Astrocyte of the spinal cord (primary cell): ENCODE measurements around the gene CRELD2.

Experiments
- DNase-seq: peaks from one replicate; pipeline ENCODE4 v3.0.0; 2011; ENCODE audit warnings: low read depth, low spot score
- H3K4me3 ChIP-seq: 2 replicates; pipeline ENCODE4 v1.5.1; 2011; ENCODE audit warnings: low read depth, mild to moderate bottlenecking, low read length, moderate library complexity
- in situ Hi-C: cut with HindIII; loops from 2 replicates; pipeline ENCODE4 v1.10.0; 2017; ENCODE audit warnings: low sequenced_read_pairs
- TF ChIP-seq, protein P1 (sequence below): IDR thresholded peaks from 2 replicates; pipeline ENCODE4 v1.5.1; 2012; ENCODE audit warnings: low read depth, mild to moderate bottlenecking, low read length, inconsistent platforms

The CRELD2 gene

DNA sequence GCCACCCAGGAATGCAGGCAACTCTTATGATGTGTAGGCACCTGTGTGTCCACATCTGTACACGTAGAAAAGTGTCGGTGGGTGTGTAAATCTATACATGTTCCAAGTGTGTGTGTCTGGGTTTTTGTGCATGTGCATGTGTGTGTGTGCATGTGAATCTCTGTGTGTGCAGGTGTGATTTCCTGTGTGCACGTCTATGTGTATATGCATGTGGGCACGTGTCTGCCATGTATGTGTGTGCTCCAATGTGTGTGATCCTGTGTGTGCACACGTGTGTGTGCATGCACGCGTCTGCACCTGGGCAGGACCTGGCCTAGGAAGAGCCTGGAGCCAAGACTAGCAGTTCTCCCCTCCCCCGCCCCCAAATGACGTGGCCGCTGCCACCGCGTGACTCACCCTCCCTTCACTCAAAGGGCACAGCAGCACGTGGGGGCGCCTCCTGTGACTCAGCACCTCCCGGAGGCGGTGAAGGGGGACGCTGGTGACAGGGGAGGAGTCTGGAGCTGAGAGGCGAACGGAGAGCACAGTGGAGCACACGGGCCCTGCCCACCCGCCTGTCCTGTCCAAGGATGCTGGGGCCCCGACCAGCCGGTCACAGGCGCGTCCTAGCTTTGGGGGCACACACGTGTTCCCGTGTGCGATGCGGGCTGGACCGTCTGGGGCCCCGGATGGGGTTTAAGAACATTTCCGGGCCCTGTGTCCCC lies 52.2 kb downstream of the CRELD2 start:
- in situ Hi-C loops = no loop called here
- TF ChIP-seq, protein P1, sequence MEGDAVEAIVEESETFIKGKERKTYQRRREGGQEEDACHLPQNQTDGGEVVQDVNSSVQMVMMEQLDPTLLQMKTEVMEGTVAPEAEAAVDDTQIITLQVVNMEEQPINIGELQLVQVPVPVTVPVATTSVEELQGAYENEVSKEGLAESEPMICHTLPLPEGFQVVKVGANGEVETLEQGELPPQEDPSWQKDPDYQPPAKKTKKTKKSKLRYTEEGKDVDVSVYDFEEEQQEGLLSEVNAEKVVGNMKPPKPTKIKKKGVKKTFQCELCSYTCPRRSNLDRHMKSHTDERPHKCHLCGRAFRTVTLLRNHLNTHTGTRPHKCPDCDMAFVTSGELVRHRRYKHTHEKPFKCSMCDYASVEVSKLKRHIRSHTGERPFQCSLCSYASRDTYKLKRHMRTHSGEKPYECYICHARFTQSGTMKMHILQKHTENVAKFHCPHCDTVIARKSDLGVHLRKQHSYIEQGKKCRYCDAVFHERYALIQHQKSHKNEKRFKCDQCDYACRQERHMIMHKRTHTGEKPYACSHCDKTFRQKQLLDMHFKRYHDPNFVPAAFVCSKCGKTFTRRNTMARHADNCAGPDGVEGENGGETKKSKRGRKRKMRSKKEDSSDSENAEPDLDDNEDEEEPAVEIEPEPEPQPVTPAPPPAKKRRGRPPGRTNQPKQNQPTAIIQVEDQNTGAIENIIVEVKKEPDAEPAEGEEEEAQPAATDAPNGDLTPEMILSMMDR = no peak
- peak overlapping the region; percentile 37 for H3K4me3 ChIP-seq
- peak; percentile 94 for DNase-seq

DNA sequence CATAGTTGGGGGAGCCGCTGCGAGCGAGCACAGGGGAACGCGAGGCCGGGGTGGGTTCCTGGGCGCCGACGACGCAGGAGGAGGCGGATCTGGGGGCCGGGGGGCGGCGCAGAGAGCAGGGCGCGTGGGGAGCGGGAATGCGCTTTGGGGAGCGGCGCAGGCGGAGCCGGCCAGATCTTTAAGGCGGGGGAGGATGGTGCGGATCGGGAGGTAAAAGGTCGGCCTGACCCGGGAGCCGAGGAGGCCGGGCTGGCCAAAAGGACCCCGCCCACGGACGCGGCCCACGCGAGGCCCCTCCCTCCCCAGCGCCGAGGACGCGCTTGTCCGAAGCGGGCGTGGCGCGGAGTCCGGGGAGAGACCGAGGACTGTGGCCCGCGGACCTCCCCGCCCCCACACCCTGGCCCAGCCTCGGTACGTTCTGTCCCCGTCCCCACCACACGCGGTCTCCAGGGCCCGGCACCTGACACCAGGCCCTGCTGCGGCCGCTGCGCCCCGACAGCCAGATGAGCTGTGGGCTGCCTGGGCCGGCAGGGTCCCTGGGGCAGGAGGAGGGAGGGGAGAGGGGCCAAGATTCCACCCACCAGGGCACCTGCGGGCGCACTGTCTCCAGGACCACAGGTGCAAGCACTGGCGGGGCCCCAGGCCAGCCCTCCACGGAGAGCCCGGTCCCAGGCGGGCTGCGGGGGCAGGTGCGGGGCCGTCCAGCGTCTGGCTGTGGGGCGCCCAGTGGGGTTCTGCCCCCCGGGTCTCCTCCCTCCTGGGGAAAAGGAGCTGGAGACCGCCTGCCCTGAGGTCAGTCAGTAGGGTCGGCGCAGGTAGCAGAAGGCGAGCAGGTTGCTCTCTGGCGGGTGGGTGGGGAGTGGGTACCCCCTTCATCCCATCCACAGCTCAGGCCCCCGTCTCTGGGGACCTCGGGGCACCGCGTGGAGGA lies 53.1 kb downstream of the CRELD2 start:
- in situ Hi-C loops = no loop called here
- TF ChIP-seq, protein P1 = no peak
- no peak for DNase-seq
- H3K4me3 ChIP-seq = peak overlapping the region; percentile 37

DNA sequence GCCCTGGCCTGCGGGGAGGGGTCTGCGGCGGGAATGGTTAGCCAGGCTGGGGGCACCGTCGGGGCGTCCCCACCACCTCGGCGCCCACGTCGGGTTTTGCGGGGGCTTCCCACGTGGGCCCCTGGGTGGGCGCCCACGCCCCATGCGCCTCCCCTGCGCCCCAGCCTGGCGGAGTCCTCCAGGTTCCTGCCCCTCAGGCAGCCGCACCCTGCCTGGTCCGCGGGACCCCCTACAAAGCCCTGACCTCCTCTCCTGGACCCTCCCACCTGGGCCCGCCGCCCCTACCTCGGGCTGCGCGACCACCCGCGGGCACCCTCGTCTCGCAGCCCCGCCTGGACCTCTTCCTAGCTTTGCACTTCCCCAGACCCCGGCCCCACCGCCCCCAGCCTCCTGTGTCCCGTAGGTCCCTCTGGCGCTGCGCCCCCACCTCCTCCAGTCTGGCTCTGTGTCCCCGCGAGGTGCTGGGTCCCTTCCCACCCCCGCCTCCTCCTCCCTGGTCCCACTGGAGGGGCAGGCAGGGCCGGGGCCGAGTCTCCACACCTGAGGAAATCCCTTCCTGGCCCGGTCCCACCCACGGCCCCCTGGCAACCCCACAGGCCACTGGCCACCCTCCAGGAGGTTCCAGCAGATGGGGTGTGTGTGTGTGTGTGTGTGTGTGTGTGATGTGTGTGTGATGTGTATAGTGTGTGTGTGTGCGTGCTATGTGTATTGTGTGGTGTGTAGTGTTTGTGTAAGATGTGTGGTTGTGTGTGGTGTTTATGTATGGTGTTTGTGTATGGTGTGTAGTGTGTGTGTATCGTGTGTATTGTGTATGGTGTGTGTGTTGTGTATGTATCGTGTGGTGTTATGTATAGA lies 54.0 kb downstream of the CRELD2 start:
- TF ChIP-seq, protein P1 = no peak
- in situ Hi-C loops = no loop called here
- no peak overlapping the region for H3K4me3 ChIP-seq
- DNase-seq = no peak

DNA sequence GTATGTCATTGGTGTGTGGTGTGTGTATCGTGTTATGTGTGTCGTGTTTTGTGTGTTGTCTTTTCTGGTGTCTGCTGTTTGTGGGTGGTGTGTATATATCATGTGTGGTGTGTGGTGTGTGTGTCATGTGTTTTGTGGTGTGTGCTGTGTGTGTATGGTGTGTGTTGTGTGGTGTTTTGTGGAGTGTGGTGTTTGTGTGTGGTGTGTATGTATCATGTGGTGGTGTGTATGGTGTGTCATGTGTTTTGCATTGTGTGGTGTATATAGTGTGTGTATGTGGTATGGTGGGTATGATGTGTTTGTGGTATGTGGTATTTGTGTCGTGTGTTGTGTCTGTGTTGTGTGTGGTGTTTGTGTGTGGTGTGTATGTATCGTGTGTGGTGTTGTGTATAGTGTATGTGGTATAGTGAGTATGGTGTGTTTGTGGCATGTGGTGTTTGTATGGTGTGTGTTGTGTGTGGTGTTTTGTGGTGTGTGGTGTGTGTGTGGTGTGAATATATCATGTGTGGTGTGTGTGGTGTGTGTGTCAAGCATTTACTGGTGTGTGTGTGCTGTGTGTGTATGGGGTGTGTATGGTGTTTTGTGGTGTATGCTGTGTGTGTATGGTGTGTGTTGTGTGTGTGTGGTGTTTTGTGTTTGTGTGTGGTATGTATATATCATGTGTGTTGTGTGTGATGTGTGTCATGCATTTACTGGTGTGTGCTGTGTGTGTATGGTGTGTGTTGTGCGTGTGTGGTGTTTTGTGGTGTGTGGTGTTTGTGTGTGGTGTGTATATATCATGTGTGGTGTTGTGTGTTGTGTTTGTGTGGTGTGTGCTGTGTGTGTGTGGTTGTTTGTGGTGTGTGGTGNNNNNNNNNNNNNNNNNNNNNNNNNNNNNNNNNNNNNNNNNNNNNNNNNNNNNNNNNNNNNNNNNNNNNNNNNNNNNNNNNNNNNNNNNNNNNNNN lies 54.9 kb downstream of the CRELD2 start:
- no peak for DNase-seq
- H3K4me3 ChIP-seq = no peak overlapping the region
- TF ChIP-seq, protein P1 = no peak
- in situ Hi-C loops = no loop called here

DNA sequence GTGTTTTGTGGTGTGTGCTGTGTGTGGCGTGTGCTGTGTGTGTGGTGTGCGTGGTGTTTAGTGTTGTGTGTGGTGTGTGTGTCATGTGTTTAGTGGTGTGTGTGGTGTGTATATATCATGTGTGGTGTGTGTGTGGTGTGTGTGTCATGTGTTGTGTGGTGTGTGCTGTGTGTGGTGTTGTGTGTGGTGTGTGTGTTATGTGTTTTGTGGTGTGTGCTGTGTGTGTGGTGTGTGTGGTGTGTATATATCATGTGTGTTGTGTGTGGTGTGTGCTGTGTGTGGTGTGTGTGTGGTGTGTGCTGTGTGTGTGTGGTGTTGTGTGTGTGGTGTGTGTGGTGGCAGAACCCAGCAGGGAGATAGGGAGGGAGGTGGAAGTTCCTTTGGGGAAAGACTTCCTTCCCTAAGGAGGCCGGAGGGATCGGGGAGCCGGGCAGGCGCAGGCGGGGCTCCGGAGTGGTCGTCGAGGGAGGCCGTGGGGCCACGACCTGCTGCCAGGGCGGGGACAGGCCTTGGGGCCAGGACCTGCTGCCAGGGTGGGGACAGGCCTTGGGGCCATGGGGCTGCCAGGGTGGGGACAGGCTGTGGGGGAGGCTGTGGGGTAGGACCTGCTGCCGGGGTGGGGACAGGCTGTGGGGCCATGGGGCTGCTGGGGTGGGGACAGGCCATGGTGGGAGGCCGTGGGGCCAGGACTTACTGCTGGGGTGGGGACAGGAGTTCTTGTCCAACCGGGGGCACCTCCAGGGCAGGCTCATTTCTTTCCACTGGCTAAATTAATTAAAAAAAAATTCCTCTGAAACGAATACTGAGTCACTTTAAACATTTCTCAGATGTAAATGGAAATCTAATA lies 57.3 kb downstream of the CRELD2 start:
- no peak for DNase-seq
- H3K4me3 ChIP-seq = no peak overlapping the region
- in situ Hi-C loops = no loop called here
- TF ChIP-seq, protein P1 = no peak
